ENCODE results near the gene ACTR3.

ACTR3 gene

DNA sequence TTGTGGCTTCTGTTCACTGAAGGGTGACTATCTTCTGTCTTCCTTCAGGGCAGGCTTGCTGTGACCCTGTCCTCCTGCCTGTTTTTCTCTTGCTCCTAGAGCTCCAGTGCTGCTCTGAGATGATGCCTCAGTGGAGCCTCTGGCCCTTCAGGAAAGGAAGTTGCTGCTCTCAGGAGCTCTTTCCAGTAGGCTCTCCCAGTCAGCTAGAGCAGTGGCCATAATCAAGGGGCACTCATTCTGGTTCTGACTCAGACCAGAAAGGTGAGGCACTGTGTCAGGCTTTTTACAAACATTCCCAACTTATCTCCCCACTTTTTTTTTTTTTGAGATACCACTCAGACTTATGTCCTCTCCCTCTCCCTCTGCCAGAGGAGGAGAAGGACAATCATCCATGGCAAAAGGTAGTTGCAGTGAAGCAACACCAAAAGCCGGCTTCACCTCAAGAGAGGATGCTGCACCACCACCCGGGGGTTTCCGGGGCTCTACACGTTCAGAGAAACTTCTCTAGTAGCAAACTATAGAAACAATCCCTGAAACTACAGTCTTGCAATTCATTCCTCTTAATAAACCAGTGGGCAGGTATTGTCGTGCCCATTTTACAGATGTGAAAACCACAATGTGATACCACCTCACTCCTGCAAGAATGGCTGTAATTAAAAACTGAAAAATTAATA, 115.4 kb downstream of the ACTR3 start:
- DNase-seq: no peak

DNA sequence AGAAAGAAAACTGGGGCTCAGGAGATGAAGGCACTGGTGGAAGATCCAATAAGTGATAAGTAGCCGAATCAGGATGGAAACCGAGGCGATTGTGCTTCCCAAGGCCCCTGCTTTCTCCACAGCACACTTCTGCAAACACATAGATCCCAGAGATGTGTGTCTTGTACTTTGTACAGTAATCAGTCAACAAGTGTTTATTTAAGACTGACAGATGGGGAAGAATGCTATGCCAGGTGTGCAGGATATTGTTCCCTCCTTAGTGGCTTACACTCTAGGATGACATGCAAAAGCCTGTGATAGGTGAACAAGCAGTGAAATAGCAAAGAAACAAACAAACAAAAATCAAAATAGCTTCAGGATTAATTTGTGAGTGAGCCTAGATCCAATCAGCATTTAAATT, 116.6 kb downstream of the ACTR3 start:
- no peak for DNase-seq

DNA sequence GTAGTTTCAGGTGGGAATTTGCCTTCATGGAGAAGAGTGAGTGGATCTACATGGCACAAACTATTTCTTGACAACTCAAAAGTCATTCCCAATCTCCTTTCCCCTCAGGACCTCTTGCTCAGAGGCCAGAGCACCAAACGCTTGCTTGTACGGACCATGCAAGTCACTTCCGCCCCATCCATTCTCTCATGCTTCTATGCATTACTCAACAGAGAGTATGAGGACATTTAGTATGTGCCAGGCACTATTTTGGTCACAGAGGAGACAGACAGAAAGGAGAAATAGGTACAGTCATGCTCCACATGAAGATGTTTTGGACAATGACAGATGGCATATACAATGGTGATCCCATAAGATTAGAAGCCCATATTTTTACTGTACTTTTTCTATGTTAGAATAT, 117.5 kb downstream of the ACTR3 start:
- no peak for DNase-seq

DNA sequence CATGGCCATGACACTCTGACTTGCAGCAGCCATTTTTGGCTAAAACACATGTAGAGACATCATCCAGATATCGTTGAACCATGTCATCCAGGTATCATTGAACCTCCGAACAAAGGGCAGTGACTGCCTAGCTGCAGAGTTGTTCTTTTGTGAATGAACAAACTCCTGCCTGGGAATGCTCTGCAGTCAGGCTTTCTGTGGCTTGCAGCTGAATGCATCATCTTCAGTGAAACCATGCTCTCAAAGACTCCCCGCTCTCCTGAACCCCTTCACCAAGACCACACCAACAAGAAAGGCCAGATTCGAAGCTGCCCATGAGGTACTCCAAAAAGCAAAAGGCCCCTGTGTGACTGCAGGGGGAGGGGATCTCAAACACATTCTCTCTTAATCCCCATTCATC, 118.8 kb downstream of the ACTR3 start:
- DNase-seq: no peak

DNA sequence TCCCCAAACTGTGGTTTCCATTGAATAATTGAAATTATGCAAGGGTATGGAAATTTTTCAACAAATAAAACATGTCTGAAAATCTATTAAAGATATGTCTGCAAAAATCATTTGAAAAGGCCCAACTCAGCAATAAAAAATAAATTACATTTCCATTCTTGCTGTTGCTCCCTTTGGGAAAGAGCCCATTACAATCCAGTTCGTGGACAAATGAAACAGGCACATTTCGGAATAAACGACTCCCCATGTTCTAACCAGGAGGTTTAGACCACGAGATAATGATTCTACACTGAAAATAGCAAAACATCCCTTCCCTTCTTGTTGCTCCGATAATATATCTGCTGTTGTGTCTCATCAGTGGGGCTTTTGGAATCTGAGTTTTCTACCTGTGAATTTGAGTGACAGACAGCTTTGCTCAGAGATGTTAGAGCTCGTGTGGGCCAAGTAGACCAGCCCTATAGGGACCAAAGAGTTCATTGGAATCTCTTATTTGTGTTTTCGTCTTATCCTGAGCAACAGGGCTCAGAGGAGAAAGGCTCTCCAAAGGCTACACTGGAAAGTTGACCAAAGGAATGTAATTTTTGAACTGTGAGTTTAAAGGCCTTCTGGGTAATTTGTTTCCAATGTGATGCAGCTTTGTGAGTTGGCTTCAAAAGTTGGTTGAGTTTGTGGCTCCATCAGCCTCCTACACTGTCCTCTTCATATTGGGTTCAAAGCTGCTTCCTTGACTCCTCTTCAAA, 119.5 kb downstream of the ACTR3 start:
- no peak for DNase-seq

DNA sequence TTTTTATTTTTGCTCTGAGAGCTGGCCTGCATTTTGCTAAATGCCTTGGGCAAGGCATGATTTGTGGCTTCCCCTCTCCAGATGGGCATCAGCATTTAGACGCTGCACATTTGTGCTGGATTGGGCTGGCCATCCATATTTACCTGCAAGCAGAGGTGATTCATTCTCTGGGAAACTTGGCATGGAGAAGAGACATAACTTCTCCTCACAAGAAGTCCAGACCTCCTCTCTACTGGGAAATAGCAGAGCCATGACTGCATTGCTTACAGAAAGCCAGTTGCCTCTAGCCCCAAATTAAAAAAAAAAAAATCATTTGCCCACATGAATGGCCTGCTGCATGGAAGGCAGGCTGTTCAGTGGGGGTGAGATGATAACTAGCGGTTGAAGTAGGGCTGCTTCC, 120.1 kb downstream of the ACTR3 start:
- DNase-seq: no peak

DNA sequence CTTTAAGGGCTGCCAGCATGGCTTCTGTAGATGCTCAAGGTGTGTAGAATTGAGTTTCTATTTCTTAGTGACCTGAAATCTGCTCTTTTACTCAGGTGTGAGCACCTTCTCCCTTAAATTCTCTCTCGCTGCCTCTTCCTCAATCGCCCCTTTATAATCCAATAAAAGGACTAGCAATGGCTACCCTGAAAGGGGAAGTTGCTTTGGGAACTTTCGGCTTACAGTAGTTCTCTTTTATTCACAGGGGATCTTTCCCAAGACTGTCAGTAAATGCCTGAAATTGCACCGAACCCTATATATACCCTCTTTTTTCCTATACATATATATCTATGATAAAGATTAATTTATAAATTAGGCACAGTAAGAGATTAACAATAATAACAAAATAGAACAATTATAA, 121.8 kb downstream of the ACTR3 start:
- DNase-seq: no peak

Data from T-helper 1 cell (primary cell).